ENCODE data around the gene TGFBR3. TPM values are rescaled to one million over a fixed set of nuclear protein-coding genes. Genes with fewer than 3 reads are reported as not detected.
A peak's percentile ranks its signal among the peaks of the same experiment; 100 is the strongest.
"Not testable (repeated sequence)": the region's sequence is repeated elsewhere in the genome, so short reads cannot be mapped to it uniquely, and the experiment has no call there.

The TGFBR3 gene
- total and polyA plus RNA-seq, 2 experiments from 2014 or later = 16.2 to 26.5 TPM

DNA sequence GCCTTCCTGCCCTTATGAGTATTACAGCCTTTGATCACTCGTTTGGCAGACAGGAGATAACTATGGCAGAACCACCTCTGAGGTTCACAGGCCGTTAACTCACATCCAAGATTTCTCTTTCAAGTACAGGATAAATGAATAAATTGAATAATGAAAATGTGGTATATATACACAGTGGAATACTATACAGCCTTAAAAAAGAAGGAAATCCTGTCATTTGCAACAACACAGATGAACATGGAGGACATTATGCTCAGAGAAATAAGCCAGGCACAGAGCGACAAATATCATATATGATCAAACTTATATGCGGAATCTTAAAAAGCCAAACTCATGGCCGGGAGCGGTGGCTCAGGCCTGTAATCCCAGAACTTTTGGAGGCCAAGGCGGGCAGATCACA, 32.6 kb downstream of the TGFBR3 start:
- no peak for DNase-seq
- Histone ChIP-seq H3F3A (ENCODE audit: insufficient read depth) (no peaks in the 10 kb centered on the region), H3K4me3 (no peak overlapping the region), H3K27ac (no peak overlapping the region), H3K79me2 (ENCODE audit: insufficient read depth) (peaks cover 96% of the 10 kb centered on the region), H3K9ac (no peak overlapping the region), H3K9me2 (ENCODE audit: insufficient read depth) (no peaks in the 10 kb centered on the region), H4K20me1 (ENCODE audit: insufficient read depth) (peaks cover 3% of the 10 kb centered on the region; the same call in 1 of the 2 replicates), H3K27me3 (replicated peaks; ENCODE audit: insufficient read depth) (no peaks in the 10 kb centered on the region), H3K4me2 (ENCODE audit: unreplicated experiment) (no peak overlapping the region), H3K36me3 (ENCODE audit: low read depth) (no peaks in the 10 kb centered on the region), H3K4me1 (ENCODE audit: insufficient read depth) (peaks cover 13% of the 10 kb centered on the region), H3K9me3 (ENCODE audit: low read depth) (no peaks in the 10 kb centered on the region), H2AFZ (no peak overlapping the region)
- no peak for TF ChIP-seq EZH2 (IDR thresholded peaks at IDR 0.05; ENCODE audit: insufficient read depth, poor library complexity, severe bottlenecking)
- TF ChIP-seq EZH2phosphoT487 (IDR thresholded peaks at IDR 0.05; ENCODE audit: insufficient read depth, low read depth) = no peak
- WGBS, 2 experiments (ENCODE audit: low coverage in 1 of 2, low lambda C conversion rate in 2 of 2, missing lambda C conversion rate in 2 of 2) = 97 to 98% methylated on average over 7 of the region's 7 CpGs
- in situ Hi-C loops (cut with MboI) = no loop called here

DNA sequence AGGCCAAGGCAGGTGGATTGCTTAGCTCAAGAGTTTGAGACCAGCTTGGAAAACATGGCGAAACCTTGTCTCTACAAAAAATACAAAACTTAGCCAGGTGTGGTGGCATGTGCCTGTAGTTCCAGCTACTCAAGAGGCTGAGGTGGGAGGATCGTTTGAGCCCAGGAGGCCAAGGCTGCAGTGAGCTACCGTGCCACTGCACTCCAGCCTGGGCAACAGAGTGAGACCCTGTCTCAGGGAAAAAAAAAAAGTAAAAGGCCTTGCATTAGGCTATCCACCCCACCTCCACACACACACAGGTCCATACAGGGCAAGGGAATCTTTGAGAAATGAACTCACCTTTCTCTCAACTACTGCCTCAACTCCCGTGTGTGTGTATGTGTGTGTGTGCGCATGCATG, 33.9 kb downstream of the TGFBR3 start:
- H3K9me3 ChIP-seq (ENCODE audit: low read depth) = not testable (repeated sequence)
- WGBS, 2 experiments (ENCODE audit: low coverage in 1 of 2, low lambda C conversion rate in 2 of 2, missing lambda C conversion rate in 2 of 2) = 92 to 98% methylated on average over 5 of the region's 5 CpGs
- peak overlapping the region; percentile 32; the same call in 1 of the 2 replicates for H3K27ac ChIP-seq

DNA sequence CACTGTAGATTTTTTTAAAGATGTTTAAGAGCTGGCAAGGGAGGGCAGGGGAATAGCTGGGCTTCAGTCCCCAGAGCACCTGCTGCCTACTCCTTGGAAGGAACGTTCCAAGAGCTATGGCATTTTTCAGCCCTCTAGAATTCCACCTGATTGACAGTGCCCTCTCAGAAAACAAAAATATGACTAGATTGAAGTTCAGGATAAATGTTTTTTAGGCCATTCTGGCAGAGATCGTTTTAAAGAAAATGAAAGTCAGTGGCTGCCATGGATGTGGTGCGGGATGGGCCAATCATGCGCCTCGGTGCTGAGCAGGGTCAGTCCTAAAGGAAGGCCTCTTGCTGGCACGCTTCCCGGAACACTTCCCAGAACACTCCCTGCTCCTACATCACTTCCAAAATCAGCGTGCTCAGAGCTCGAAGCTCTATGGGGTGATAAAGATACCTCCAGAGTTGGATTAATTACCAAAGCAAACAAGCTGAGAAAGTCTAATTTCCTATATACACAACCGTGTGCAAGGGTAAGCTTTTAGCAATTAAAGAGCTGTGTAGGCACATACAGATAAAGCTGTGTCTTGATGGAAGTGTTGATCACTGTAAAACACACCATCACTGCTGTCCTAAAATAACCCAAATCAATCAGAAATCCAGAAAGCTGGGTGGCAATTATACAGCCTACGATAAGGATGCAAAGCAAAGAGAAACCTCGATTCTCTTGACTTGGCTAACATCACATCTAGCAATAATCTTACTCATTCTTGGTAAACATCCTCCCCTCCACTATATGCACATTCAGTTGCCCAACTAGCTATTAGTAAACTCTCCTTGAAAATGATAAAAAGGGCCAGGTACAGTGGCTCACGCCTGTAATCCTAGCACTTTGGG, 34.6 kb downstream of the TGFBR3 start:
- in situ Hi-C loops (cut with MboI) = no loop called here
- 14 to 15% methylated on average over 13 of the region's 13 CpGs for WGBS, 2 experiments (ENCODE audit: low coverage in 1 of 2, low lambda C conversion rate in 2 of 2, missing lambda C conversion rate in 2 of 2)
- Histone ChIP-seq H3K4me1 (ENCODE audit: insufficient read depth) (peaks cover 16% of the 10 kb centered on the region), H3K4me2 (ENCODE audit: unreplicated experiment) (peak overlapping the region; percentile 69), H3F3A (ENCODE audit: insufficient read depth) (no peaks in the 10 kb centered on the region), H3K79me2 (ENCODE audit: insufficient read depth) (peaks cover 96% of the 10 kb centered on the region), H3K27me3 (replicated peaks; ENCODE audit: insufficient read depth) (no peaks in the 10 kb centered on the region), H3K9me3 (ENCODE audit: low read depth) (no peaks in the 10 kb centered on the region), H4K20me1 (ENCODE audit: insufficient read depth) (0 out of 2 replicates have a peak, but pooled peaks cover 3% of the 10 kb centered on the region), H3K4me3 (peak overlapping the region; percentile 63), H3K9me2 (ENCODE audit: insufficient read depth) (no peaks in the 10 kb centered on the region), H2AFZ (peak overlapping the region; percentile 53), H3K27ac (peak overlapping the region; percentile 32), H3K9ac (0 out of 2 replicates have a peak overlapping the region, but pooled peaks have one; percentile 38), H3K36me3 (ENCODE audit: low read depth) (no peaks in the 10 kb centered on the region)
- TF ChIP-seq EZH2 (IDR thresholded peaks at IDR 0.05; ENCODE audit: insufficient read depth, poor library complexity, severe bottlenecking) (no peak), EZH2phosphoT487 (IDR thresholded peaks at IDR 0.05; ENCODE audit: insufficient read depth, low read depth) (no peak)
- DNase-seq = peak; percentile 86

More for the DNA sequence above, 33.9 kb downstream of the TGFBR3 start:
- H3F3A ChIP-seq (ENCODE audit: insufficient read depth); H2AFZ ChIP-seq; in situ Hi-C loops (cut with MboI); DNase-seq; H3K27me3 ChIP-seq (replicated peaks; ENCODE audit: insufficient read depth); H3K4me3 ChIP-seq; H3K36me3 ChIP-seq (ENCODE audit: low read depth); H3K9me2 ChIP-seq (ENCODE audit: insufficient read depth); H4K20me1 ChIP-seq (ENCODE audit: insufficient read depth); H3K9ac ChIP-seq: not testable (repeated sequence)
- Histone ChIP-seq H3K4me2 (ENCODE audit: unreplicated experiment) (peak overlapping the region; percentile 69), H3K79me2 (ENCODE audit: insufficient read depth) (peaks cover 96% of the 10 kb centered on the region), H3K4me1 (ENCODE audit: insufficient read depth) (peaks cover 13% of the 10 kb centered on the region)

GRCh38 chr1:91850708-91851107, 35.2 kb downstream of the TGFBR3 start:
- 72 to 73% methylated on average over 1 of the region's 1 CpG for WGBS, 2 experiments (ENCODE audit: low coverage in 1 of 2, low lambda C conversion rate in 2 of 2, missing lambda C conversion rate in 2 of 2)
- H3K4me1 ChIP-seq (ENCODE audit: insufficient read depth) = peaks cover 23% of the 10 kb centered on the region
- peaks cover 3% of the 10 kb centered on the region for H3F3A ChIP-seq (ENCODE audit: insufficient read depth)
- DNase-seq = no peak
- TF ChIP-seq EZH2phosphoT487 (IDR thresholded peaks at IDR 0.05; ENCODE audit: insufficient read depth, low read depth) = no peak
- TF ChIP-seq EZH2 (IDR thresholded peaks at IDR 0.05; ENCODE audit: insufficient read depth, poor library complexity, severe bottlenecking) = no peak
- H3K9me3 ChIP-seq (ENCODE audit: low read depth) = no peaks in the 10 kb centered on the region
- H3K27me3 ChIP-seq (replicated peaks; ENCODE audit: insufficient read depth) = no peaks in the 10 kb centered on the region
- peak overlapping the region; percentile 69 for H3K4me2 ChIP-seq (ENCODE audit: unreplicated experiment)
- H3K79me2 ChIP-seq (ENCODE audit: insufficient read depth) = peaks cover 97% of the 10 kb centered on the region
- peak overlapping the region; percentile 32 for H3K27ac ChIP-seq
- no peaks in the 10 kb centered on the region for H3K36me3 ChIP-seq (ENCODE audit: low read depth)
- peak overlapping the region; percentile 53; the same call in 1 of the 2 replicates for H2AFZ ChIP-seq
- H3K4me3 ChIP-seq = peak overlapping the region; percentile 63
- 0 out of 2 replicates have a peak overlapping the region, but pooled peaks have one; percentile 38 for H3K9ac ChIP-seq
- H3K9me2 ChIP-seq (ENCODE audit: insufficient read depth) = no peaks in the 10 kb centered on the region
- in situ Hi-C loops (cut with MboI) = no loop called here
- H4K20me1 ChIP-seq (ENCODE audit: insufficient read depth) = 0 out of 2 replicates have a peak, but pooled peaks cover 3% of the 10 kb centered on the region

Data from GM23248 (cell line).